HEK293 (cell line): ENCODE data around the gene AKNA.

Experiments used
- EGR2 ChIP-seq: fragments of 450-650 bp; formaldehyde crosslinking; IDR thresholded peaks from 2 replicates; pipeline ENCODE4 v1.5.1; 2016; ENCODE audit warnings: low read depth, missing biosample characterization, missing genetic modification characterization
- FEZF1 ChIP-seq: fragments of 450-650 bp; formaldehyde crosslinking; IDR thresholded peaks from 2 replicates; pipeline ENCODE4 v1.5.1; 2016; ENCODE audit warnings: missing biosample characterization, missing genetic modification characterization
- GFI1B ChIP-seq: fragments of 450-650 bp; formaldehyde crosslinking; IDR thresholded peaks from 2 replicates; pipeline ENCODE4 v1.5.1; 2016; ENCODE audit warnings: missing biosample characterization, missing genetic modification characterization
- HOXA7 ChIP-seq: sonication (generic); formaldehyde crosslinking; IDR thresholded peaks from 2 replicates; pipeline ENCODE4 v1.8.1; 2022; ENCODE audit warnings: missing genetic modification reagents, borderline replicate concordance
- PRDM2 ChIP-seq: fragments of 450-650 bp; formaldehyde crosslinking; IDR thresholded peaks from 2 replicates; pipeline ENCODE4 v1.5.1; 2016; ENCODE audit warnings: missing biosample characterization, missing genetic modification characterization, borderline replicate concordance
- PRDM4 ChIP-seq: fragments of 450-650 bp; formaldehyde crosslinking; IDR thresholded peaks from 2 replicates; pipeline ENCODE4 v1.5.1; 2017; ENCODE audit warnings: missing biosample characterization, missing genetic modification characterization
- RBAK ChIP-seq: fragments of 450-650 bp; formaldehyde crosslinking; IDR thresholded peaks from 2 replicates; pipeline ENCODE4 v1.5.1; 2016; ENCODE audit warnings: missing biosample characterization, missing genetic modification characterization
- YY2 ChIP-seq: fragments of 450-650 bp; formaldehyde crosslinking; IDR thresholded peaks from 2 replicates; pipeline ENCODE4 v1.5.1; 2016; ENCODE audit warnings: missing biosample characterization, missing genetic modification characterization
- ZBTB48 ChIP-seq: fragments of 450-650 bp; formaldehyde crosslinking; IDR thresholded peaks from 2 replicates; pipeline ENCODE4 v1.5.1; 2016; ENCODE audit warnings: missing biosample characterization, missing genetic modification characterization
- ZBTB6 ChIP-seq: fragments of 450-650 bp; formaldehyde crosslinking; IDR thresholded peaks from 2 replicates; pipeline ENCODE4 v1.5.1; 2017; ENCODE audit warnings: missing biosample characterization, missing genetic modification characterization
- ZBTB8A ChIP-seq: fragments of 450-650 bp; formaldehyde crosslinking; IDR thresholded peaks from 2 replicates; pipeline ENCODE4 v1.5.1; 2016; ENCODE audit warnings: missing biosample characterization, missing genetic modification characterization
- ZEB2 ChIP-seq: fragments of 450-650 bp; formaldehyde crosslinking; IDR thresholded peaks from 2 replicates; pipeline ENCODE4 v1.5.1; 2016; ENCODE audit warnings: missing biosample characterization, missing genetic modification characterization
- ZNF112 ChIP-seq: fragments of 450-650 bp; formaldehyde crosslinking; IDR thresholded peaks from 2 replicates; pipeline ENCODE4 v1.5.0; 2017; ENCODE audit warnings: missing biosample characterization, missing genetic modification characterization
- ZNF169 ChIP-seq: fragments of 450-650 bp; formaldehyde crosslinking; IDR thresholded peaks from 2 replicates; pipeline ENCODE4 v1.5.1; 2016; ENCODE audit warnings: missing biosample characterization, missing genetic modification characterization
- ZNF223 ChIP-seq: fragments of 450-650 bp; formaldehyde crosslinking; IDR thresholded peaks from 2 replicates; pipeline ENCODE4 v1.5.1; 2016; ENCODE audit warnings: missing biosample characterization, missing genetic modification characterization
- ZNF366 ChIP-seq: fragments of 450-650 bp; formaldehyde crosslinking; conservative IDR thresholded peaks from 2 replicates; pipeline ENCODE4 v1.5.1; 2016; ENCODE audit warnings: missing biosample characterization, missing genetic modification characterization
- ZNF391 ChIP-seq: fragments of 450-650 bp; formaldehyde crosslinking; IDR thresholded peaks from 2 replicates; pipeline ENCODE4 v1.5.1; 2016; ENCODE audit warnings: low read depth, missing biosample characterization, missing genetic modification characterization, borderline replicate concordance
- ZNF510 ChIP-seq: fragments of 450-650 bp; formaldehyde crosslinking; IDR thresholded peaks from 2 replicates; pipeline ENCODE4 v1.5.1; 2018; ENCODE audit warnings: mild to moderate bottlenecking, missing genetic modification characterization, missing biosample characterization; ENCODE audit not compliant: insufficient replicate concordance
- ZNF521 ChIP-seq: fragments of 450-650 bp; formaldehyde crosslinking; IDR thresholded peaks from 2 replicates; pipeline ENCODE4 v1.5.1; 2017; ENCODE audit warnings: missing biosample characterization, mild to moderate bottlenecking, missing genetic modification characterization
- ZNF560 ChIP-seq: fragments of 450-650 bp; formaldehyde crosslinking; IDR thresholded peaks from 2 replicates; pipeline ENCODE4 v1.5.1; 2017; ENCODE audit warnings: missing biosample characterization, missing genetic modification characterization, borderline replicate concordance
- ZNF571 ChIP-seq: fragments of 450-650 bp; formaldehyde crosslinking; IDR thresholded peaks from 2 replicates; pipeline ENCODE4 v1.5.0; 2017; ENCODE audit warnings: missing biosample characterization, missing genetic modification characterization
- ZNF677 ChIP-seq: fragments of 450-650 bp; IDR thresholded peaks from 2 replicates; pipeline ENCODE4 v1.5.0; 2018; ENCODE audit warnings: missing biosample characterization, mild to moderate bottlenecking, missing genetic modification characterization, moderate library complexity
- ZNF837 ChIP-seq: fragments of 450-650 bp; formaldehyde crosslinking; IDR thresholded peaks from 2 replicates; pipeline ENCODE4 v1.5.1; 2016; ENCODE audit warnings: missing biosample characterization, missing genetic modification characterization
- TF ChIP-seq, protein P1 (sequence below): fragments of 450-650 bp; formaldehyde crosslinking; IDR thresholded peaks from 2 replicates; pipeline ENCODE4 v1.5.1; 2016; ENCODE audit warnings: missing biosample characterization, missing genetic modification characterization
- TF ChIP-seq, protein P2 (sequence below): fragments of 450-650 bp; formaldehyde crosslinking; IDR thresholded peaks from 2 replicates; pipeline ENCODE4 v1.5.1; 2016; ENCODE audit warnings: missing biosample characterization, missing genetic modification characterization
- TF ChIP-seq, protein P3 (sequence below): fragments of 450-650 bp; formaldehyde crosslinking; IDR thresholded peaks from 2 replicates; pipeline ENCODE4 v1.5.1; 2017; ENCODE audit warnings: missing biosample characterization, missing genetic modification characterization

Gene AKNA

GRCh38 chr9:114397848-114398605 is 10.2 kb upstream of the AKNA start (continued):
- no peak for TF ChIP-seq ZNF571 (tag by site-specific recombination)
- TF ChIP-seq ZNF366 (tag by site-specific recombination): no peak
- TF ChIP-seq ZBTB48: no peak
- TF ChIP-seq YY2 (tag by site-specific recombination): no peak
- TF ChIP-seq, protein P1, sequence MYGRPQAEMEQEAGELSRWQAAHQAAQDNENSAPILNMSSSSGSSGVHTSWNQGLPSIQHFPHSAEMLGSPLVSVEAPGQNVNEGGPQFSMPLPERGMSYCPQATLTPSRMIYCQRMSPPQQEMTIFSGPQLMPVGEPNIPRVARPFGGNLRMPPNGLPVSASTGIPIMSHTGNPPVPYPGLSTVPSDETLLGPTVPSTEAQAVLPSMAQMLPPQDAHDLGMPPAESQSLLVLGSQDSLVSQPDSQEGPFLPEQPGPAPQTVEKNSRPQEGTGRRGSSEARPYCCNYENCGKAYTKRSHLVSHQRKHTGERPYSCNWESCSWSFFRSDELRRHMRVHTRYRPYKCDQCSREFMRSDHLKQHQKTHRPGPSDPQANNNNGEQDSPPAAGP (tag by site-specific recombination): peak; percentile 60; the same call in 1 of the 2 replicates
- TF ChIP-seq, protein P2, sequence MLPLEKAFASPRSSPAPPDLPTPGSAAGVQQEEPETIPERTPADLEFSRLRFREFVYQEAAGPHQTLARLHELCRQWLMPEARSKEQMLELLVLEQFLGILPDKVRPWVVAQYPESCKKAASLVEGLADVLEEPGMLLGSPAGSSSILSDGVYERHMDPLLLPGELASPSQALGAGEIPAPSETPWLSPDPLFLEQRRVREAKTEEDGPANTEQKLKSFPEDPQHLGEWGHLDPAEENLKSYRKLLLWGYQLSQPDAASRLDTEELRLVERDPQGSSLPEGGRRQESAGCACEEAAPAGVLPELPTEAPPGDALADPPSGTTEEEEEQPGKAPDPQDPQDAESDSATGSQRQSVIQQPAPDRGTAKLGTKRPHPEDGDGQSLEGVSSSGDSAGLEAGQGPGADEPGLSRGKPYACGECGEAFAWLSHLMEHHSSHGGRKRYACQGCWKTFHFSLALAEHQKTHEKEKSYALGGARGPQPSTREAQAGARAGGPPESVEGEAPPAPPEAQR: no peak
- TF ChIP-seq GFI1B (tag by site-specific recombination): no peak
- TF ChIP-seq EGR2 (tag by site-specific recombination): peak; percentile 25; the same call in 1 of the 2 replicates
- no peak for TF ChIP-seq ZNF837 (tag by site-specific recombination)
- TF ChIP-seq ZNF223 (tag by site-specific recombination): no peak
- TF ChIP-seq ZNF112 (tag by site-specific recombination): no peak
- no peak for TF ChIP-seq ZNF677
- no peak for TF ChIP-seq RBAK (tag by site-specific recombination)
- TF ChIP-seq ZNF391 (tag by site-specific recombination): no peak
- no peak for TF ChIP-seq FEZF1 (tag by site-specific recombination)
- TF ChIP-seq PRDM2 (tag by site-specific recombination): no peak
- peak; percentile 76 for TF ChIP-seq ZEB2 (tag by site-specific recombination)
- no peak for TF ChIP-seq ZBTB6 (tag by site-specific recombination)
- peak; percentile 57 for TF ChIP-seq ZBTB8A
- TF ChIP-seq ZNF560 (tag by site-specific recombination): no peak
- TF ChIP-seq ZNF521 (tag by site-specific recombination): no peak
- TF ChIP-seq, protein P3, sequence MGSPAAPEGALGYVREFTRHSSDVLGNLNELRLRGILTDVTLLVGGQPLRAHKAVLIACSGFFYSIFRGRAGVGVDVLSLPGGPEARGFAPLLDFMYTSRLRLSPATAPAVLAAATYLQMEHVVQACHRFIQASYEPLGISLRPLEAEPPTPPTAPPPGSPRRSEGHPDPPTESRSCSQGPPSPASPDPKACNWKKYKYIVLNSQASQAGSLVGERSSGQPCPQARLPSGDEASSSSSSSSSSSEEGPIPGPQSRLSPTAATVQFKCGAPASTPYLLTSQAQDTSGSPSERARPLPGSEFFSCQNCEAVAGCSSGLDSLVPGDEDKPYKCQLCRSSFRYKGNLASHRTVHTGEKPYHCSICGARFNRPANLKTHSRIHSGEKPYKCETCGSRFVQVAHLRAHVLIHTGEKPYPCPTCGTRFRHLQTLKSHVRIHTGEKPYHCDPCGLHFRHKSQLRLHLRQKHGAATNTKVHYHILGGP (tag by site-specific recombination): no peak
- TF ChIP-seq ZNF510 (tag by site-specific recombination): no peak
- no peak for TF ChIP-seq HOXA7 (CRISPR knock-in tag)
- no peak for TF ChIP-seq PRDM4 (tag by site-specific recombination)
- no peak for TF ChIP-seq ZNF169 (tag by site-specific recombination)
